Karpas-422 (cell line): ENCODE measurements around the gene SKIL. TPM values are rescaled to one million over a fixed set of nuclear protein-coding genes. Genes with fewer than 3 reads are reported as not detected.
"Not testable (repeated sequence)": the region's sequence is repeated elsewhere in the genome, so short reads cannot be mapped to it uniquely, and the experiment has no call there.

Experiments
- DNase-seq: peaks from one replicate; pipeline ENCODE4 v3.0.0-alpha.2; 2015
- H2AFZ ChIP-seq: fragments of 200-600 bp; sonication (generic); 2 replicates; pipeline ENCODE4 v1.6.1; 2014; ENCODE audit warnings: antibody characterized with exemption, low read length, mixed read lengths
- H3K27ac ChIP-seq: fragments of 200-600 bp; sonication (generic); 2 replicates; pipeline ENCODE4 v1.5.1; 2014; ENCODE audit warnings: mild to moderate bottlenecking, low read length, moderate library complexity
- H3K27me3 ChIP-seq: fragments of 200-600 bp; sonication (generic); 2 replicates; pipeline ENCODE4 v1.6.1; 2014; ENCODE audit warnings: low read length, mixed read lengths
- H3K36me3 ChIP-seq: fragments of 200-600 bp; sonication (generic); 2 replicates; pipeline ENCODE4 v1.6.1; 2014; ENCODE audit warnings: low read length, mixed read lengths; ENCODE audit not compliant: insufficient read depth
- H3K4me1 ChIP-seq: fragments of 200-600 bp; sonication (generic); 2 replicates; pipeline ENCODE4 v1.6.1; 2014; ENCODE audit warnings: mild to moderate bottlenecking, low read length, mixed read lengths
- H3K4me2 ChIP-seq: fragments of 200-600 bp; sonication (generic); 2 replicates; pipeline ENCODE4 v1.6.1; 2014; ENCODE audit warnings: low read length, low read depth, mild to moderate bottlenecking; ENCODE audit not compliant: poor library complexity, severe bottlenecking
- H3K4me3 ChIP-seq: fragments of 200-600 bp; sonication (generic); 2 replicates; pipeline ENCODE4 v1.5.1; 2014; ENCODE audit warnings: mild to moderate bottlenecking, antibody characterized with exemption, low read length, mixed read lengths
- H3K79me2 ChIP-seq: fragments of 200-600 bp; sonication (generic); 2 replicates; pipeline ENCODE4 v1.6.1; 2014; ENCODE audit warnings: mild to moderate bottlenecking, low read length, mixed read lengths
- H3K9ac ChIP-seq: fragments of 200-600 bp; sonication (generic); 2 replicates; pipeline ENCODE4 v1.6.0; 2014; ENCODE audit warnings: low read length
- H3K9me2 ChIP-seq: fragments of 200-600 bp; sonication (generic), shearing (Covaris generic); replicated peaks from 2 replicates; pipeline ENCODE4 v1.6.0; 2014; ENCODE audit warnings: mild to moderate bottlenecking, low read length, moderate library complexity; ENCODE audit not compliant: insufficient read depth
- H3K9me3 ChIP-seq: fragments of 300-700, 200-600 bp; sonication (generic); 2 replicates; pipeline ENCODE4 v1.6.1; 2014; ENCODE audit warnings: low read length, mixed read lengths
- H4K20me1 ChIP-seq: fragments of 200-600 bp; sonication (generic); 2 replicates; pipeline ENCODE4 v1.6.1; 2014; ENCODE audit warnings: mild to moderate bottlenecking, antibody characterized with exemption, low read length, low read depth; ENCODE audit not compliant: insufficient read depth
- total RNA-seq: library from RNA; depleted of rRNA; stranded (reverse); fragments of >200 nt; shearing (Covaris generic); gene quantifications from 2 replicates; pipeline ENCODE4 v1.2.3, GENCODE V29; 2014; ENCODE audit warnings: low replicate concordance

Gene SKIL
- total RNA-seq, 1 experiment from 2014 or later = 49.5 TPM

DNA sequence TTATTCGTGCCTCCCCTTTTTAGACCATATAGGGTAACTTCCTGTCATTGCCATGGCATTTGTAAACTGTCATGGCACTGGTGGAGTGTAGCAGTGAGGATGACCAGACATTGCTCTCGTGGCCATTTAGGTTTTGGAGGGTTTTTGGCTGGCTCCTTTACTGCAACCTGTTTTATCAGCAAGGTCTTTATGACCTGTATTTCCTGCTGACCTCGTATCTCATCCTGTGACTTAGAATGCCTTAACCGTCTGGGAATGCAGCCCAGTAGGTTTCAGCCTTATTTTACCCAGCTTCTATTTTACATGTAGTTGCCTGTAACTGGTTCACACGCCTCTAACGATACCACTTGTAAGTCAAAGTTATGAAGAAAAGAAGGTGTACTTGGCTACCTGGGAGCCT, 13.7 kb upstream of the SKIL start:
- DNase-seq, H4K20me1 ChIP-seq: not testable (repeated sequence)

DNA sequence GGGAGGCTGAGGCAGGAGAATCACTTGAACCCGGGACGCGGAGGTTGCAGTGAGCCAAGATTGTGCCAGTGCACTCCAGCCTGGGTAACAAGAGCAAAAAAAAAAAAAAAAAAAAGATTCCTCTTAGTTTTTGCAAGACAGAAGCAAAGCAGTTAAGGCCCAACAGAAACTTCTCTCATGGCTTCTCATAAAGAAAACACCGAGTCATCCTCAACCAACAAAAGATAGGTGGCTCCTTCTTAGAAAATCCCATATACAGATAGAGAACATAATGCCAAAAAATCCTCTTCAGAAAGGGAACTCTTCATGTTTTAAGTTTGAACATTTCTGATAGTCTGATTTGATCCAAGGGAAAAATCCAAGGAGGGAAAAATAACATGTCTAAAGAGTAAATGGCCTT, 12.5 kb upstream of the SKIL start:
- no peaks in the 10 kb centered on the region for H3K9me3 ChIP-seq
- DNase-seq = no peak
- no peak overlapping the region for H3K4me2 ChIP-seq
- peaks cover 15% of the 10 kb centered on the region for H3K4me1 ChIP-seq
- H3K79me2 ChIP-seq = no peaks in the 10 kb centered on the region
- no peak overlapping the region for H3K9ac ChIP-seq
- H2AFZ ChIP-seq = no peak overlapping the region
- no peaks in the 10 kb centered on the region for H4K20me1 ChIP-seq
- H3K4me3 ChIP-seq = no peak overlapping the region
- H3K27me3 ChIP-seq = no peaks in the 10 kb centered on the region
- no peaks in the 10 kb centered on the region for H3K9me2 ChIP-seq
- H3K27ac ChIP-seq = no peak overlapping the region
- no peaks in the 10 kb centered on the region for H3K36me3 ChIP-seq

More for the DNA sequence above, 13.7 kb upstream of the SKIL start:
- H3K9me2 ChIP-seq, H3K4me1 ChIP-seq, H3K9ac ChIP-seq, H3K9me3 ChIP-seq, H3K36me3 ChIP-seq, H3K4me3 ChIP-seq, H3K27ac ChIP-seq, H3K79me2 ChIP-seq, H3K27me3 ChIP-seq, H3K4me2 ChIP-seq, H2AFZ ChIP-seq: not testable (repeated sequence)

DNA sequence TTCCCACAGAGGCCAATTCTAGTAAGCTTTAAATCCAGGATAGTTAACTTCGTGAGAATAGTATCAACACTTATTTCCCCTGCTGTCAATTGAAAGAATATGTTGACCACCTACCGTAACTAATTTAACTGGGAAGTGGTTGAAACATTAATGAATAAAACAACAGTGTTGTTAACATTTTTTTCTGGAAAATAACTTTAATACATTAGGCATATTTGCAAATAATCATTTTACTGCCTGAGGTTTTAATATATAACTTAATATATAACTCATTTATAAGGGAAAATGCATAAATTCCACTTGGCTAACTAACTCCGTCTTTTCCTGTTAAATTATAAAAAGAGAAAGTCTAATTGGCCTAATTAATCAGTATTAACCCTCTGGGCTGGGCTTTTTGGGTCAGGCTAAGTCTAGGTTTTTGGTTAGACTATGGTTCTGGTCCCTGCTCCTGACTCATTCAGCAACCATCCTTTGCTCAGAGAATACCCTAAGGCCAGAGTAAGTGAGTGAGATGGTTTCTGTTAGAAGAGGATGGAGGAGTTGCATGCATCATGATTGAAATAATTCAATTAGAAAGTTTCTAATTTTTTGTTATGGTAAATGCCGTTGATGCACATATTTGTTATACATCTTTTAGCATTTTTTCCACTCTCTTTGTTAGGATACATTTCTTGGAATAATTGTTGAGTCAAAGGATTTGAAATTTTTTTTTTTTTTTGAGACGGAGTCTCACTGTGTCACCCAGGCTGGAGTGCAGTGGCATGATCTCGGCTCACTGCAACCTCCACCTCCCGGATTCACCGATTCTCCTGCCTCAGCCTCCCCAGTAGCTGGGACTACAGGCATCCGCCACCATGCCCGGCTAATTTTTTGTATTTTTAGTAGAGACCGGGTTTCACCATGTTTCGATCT, 10.8 kb upstream of the SKIL start:
- Histone ChIP-seq H3K4me3 (no peak overlapping the region), H3K4me1 (peaks cover 27% of the 10 kb centered on the region), H2AFZ (no peak overlapping the region), H3K9ac (no peak overlapping the region), H3K79me2 (no peaks in the 10 kb centered on the region), H3K4me2 (no peak overlapping the region), H4K20me1 (no peaks in the 10 kb centered on the region), H3K36me3 (no peaks in the 10 kb centered on the region), H3K27ac (no peak overlapping the region), H3K9me2 (no peaks in the 10 kb centered on the region), H3K9me3 (no peaks in the 10 kb centered on the region), H3K27me3 (no peaks in the 10 kb centered on the region)
- no peak for DNase-seq

DNA sequence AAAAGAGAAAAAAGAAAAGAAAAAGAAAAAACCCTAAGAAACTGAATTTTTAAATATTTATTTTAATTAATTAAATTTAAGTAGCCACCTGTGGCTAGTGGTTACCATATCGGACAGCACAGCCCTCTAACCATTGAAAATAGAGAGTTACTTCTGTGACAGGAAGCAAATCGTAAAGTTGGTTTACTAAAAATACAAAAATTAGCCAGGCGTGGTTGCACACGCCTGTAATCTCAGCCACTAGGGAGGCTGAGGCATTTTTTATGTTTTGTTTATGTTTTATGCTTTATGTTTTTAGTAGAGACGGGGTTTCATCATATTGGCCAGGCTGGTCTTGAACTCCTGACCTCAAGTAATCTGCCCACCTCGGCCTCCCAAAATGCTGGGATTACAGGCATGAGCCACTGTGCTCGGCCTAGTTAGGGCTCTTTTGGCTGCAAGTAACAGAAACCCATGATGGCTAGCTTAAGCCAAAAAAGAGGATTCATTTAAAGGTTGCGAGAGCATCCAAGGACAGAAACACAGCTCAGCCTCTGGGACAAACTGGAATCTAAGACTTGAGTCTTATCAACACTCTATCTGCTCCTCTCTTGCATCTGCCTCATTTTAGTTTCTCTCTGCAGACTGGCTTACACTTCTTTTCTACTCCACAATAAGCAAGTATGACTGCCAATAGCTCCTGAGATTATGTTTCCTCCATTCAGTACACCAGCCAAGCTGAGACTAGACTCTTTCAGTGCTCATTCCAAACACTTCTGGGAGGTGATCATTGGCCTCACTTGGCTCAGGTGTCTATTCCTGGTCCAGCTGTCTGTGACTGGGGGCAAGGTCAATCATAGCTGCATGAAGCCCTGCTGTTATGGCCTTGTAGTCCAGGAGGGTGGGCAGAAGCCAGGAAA, 6.8 kb upstream of the SKIL start:
- H3K4me2 ChIP-seq = peak overlapping the region; percentile 30
- no peaks in the 10 kb centered on the region for H3K9me3 ChIP-seq
- no peak for DNase-seq
- no peak overlapping the region for H2AFZ ChIP-seq
- H3K36me3 ChIP-seq = no peaks in the 10 kb centered on the region
- H3K4me3 ChIP-seq = no peak overlapping the region
- H4K20me1 ChIP-seq = no peaks in the 10 kb centered on the region
- no peaks in the 10 kb centered on the region for H3K79me2 ChIP-seq
- H3K27me3 ChIP-seq = no peaks in the 10 kb centered on the region
- H3K4me1 ChIP-seq = peaks cover 39% of the 10 kb centered on the region
- no peak overlapping the region for H3K9ac ChIP-seq
- H3K9me2 ChIP-seq = no peaks in the 10 kb centered on the region
- no peak overlapping the region for H3K27ac ChIP-seq

DNA sequence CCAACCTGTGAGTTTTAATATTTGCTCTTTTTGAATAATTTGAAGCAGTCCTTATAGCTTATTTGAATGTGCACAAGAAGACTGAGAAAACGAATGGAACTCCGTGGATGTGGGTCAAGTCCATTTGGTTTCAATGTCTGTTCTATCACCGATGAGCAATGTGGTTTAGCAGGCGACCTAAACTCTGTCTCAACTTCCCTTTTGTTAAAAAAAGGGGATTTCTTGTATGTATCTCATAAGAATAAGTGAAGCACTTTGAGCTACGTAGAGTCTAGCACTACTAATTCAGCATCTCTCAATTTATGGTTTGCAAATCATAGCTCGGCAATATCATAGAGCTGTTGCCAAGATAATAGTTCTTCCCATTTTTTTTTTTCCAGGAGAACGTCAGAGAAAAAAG, 4.6 kb upstream of the SKIL start:
- Histone ChIP-seq H3K9me2 (no peaks in the 10 kb centered on the region), H3K4me3 (no peak overlapping the region), H3K27me3 (no peaks in the 10 kb centered on the region), H3K4me1 (peaks cover 47% of the 10 kb centered on the region), H4K20me1 (no peaks in the 10 kb centered on the region), H3K79me2 (peaks cover 1% of the 10 kb centered on the region), H3K9ac (no peak overlapping the region), H3K4me2 (no peak overlapping the region), H3K36me3 (no peaks in the 10 kb centered on the region), H3K27ac (no peak overlapping the region), H3K9me3 (no peaks in the 10 kb centered on the region), H2AFZ (no peak overlapping the region)
- no peak for DNase-seq

DNA sequence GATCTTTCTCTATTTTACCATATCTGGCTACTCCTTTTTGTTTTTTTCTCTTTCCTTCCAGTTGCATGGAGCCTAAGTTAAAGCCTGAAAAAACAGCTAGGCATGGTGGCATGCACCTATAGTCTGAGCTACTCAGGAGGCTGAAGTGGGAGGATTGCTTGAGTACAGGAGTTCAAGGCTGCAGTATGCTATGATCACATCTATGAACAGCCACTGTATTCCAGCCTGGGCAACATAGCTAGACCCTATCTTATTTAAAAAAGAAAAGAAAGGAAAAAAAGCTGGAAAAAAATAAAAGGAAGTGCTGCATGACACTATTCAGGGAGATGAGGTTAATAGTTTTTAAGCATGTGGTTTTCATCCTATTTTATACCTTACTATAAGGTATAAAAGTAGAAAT, 4.0 kb upstream of the SKIL start:
- Histone ChIP-seq H3K4me1 (peaks cover 48% of the 10 kb centered on the region), H3K4me3 (no peak overlapping the region), H3K4me2 (no peak overlapping the region)

DNA sequence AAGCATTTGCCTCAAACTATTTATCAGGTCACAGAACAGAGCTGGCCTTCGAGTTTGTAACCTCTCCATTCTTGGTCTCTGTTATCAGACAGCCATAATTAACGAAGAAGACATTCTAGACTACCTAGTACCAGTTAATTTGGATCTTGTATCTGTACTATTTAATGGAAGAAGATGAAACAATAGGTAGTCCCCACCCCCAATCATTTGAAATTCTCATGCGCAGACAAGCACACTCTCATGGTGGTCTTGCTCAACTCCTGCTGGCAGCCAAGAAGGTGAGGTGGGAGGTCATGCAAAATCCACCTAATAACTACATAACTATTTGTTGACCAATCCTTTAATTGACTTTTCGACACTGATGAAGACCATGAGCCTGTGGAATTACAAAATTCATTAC, 2.8 kb upstream of the SKIL start:
- no peak for DNase-seq
- Histone ChIP-seq H3K4me3 (no peak overlapping the region), H3K4me2 (no peak overlapping the region), H3K27ac (no peak overlapping the region), H3K79me2 (peaks cover 20% of the 10 kb centered on the region), H2AFZ (no peak overlapping the region), H3K4me1 (peaks cover 48% of the 10 kb centered on the region), H3K9me3 (no peaks in the 10 kb centered on the region), H3K27me3 (no peaks in the 10 kb centered on the region), H3K9ac (no peak overlapping the region), H4K20me1 (no peaks in the 10 kb centered on the region), H3K36me3 (peaks cover 3% of the 10 kb centered on the region; the same call in 1 of the 2 replicates), H3K9me2 (no peaks in the 10 kb centered on the region)

More for the DNA sequence above, 4.0 kb upstream of the SKIL start:
- Histone ChIP-seq H3K27ac (no peak overlapping the region), H2AFZ (no peak overlapping the region), H4K20me1 (no peaks in the 10 kb centered on the region), H3K9me2 (no peaks in the 10 kb centered on the region), H3K36me3 (no peaks in the 10 kb centered on the region), H3K79me2 (peaks cover 7% of the 10 kb centered on the region), H3K9ac (no peak overlapping the region), H3K9me3 (no peaks in the 10 kb centered on the region), H3K27me3 (no peaks in the 10 kb centered on the region)
- no peak for DNase-seq
